Cardiac muscle cell (in vitro differentiated cells and primary cell): ENCODE results near the gene CCL17. TPM values are rescaled to one million over a fixed set of nuclear protein-coding genes. Genes with fewer than 3 reads are reported as not detected.

Source experiments
- DNase-seq, 2 donors: peaks; one replicate each; pipeline versions ENCODE4 v3.0.0 to v3.0.0-alpha.2; 2010 to 2017; ENCODE audit warnings: low read depth in 1 of 2, low spot score in 1 of 2
- H3K27ac ChIP-seq: fragments of 200-600 bp; sonication (generic); 2 replicates; pipeline ENCODE4 v1.5.1; 2016
- H3K27me3 ChIP-seq: fragments of 200-600 bp; sonication (generic); 2 replicates; pipeline ENCODE4 v1.6.0; 2016; ENCODE audit warnings: control low read depth
- H3K36me3 ChIP-seq: fragments of 200-600 bp; sonication (generic); 2 replicates; pipeline ENCODE4 v1.5.1; 2016; ENCODE audit warnings: control low read depth
- H3K4me1 ChIP-seq: fragments of 200-600 bp; sonication (generic); 2 replicates; pipeline ENCODE4 v1.8.1; 2017; ENCODE audit warnings: low read depth, mild to moderate bottlenecking, mixed run types
- H3K4me3 ChIP-seq: fragments of 200-600 bp; sonication (generic); 2 replicates; pipeline ENCODE4 v1.5.1; 2016; ENCODE audit warnings: mild to moderate bottlenecking
- H3K9me3 ChIP-seq: fragments of 200-600 bp; sonication (generic); 2 replicates; pipeline ENCODE4 v1.5.1; 2017; ENCODE audit warnings: low read depth, mild to moderate bottlenecking, control low read depth
- polyA plus RNA-seq: library from polyadenylated mRNA; unstranded; fragments of >200 nt; fragmentation: Nextera tagmentation; extraction: Ambion mirVana; gene quantifications from 2 replicates; pipeline ENCODE4 v1.2.1, GENCODE V29; 2016
- total RNA-seq: library from RNA; depleted of rRNA; stranded (reverse); fragments of >200 nt; gene quantifications from 2 replicates; pipeline ENCODE4 v1.2.3, GENCODE V29; 2016
- TF ChIP-seq, protein P1 (sequence below): IDR thresholded peaks from 2 replicates; pipeline ENCODE4 v1.5.1; 2012; ENCODE audit warnings: low read depth, mild to moderate bottlenecking, low read length

The CCL17 gene
- total RNA-seq (not detected in 2 replicates), polyA plus RNA-seq (not detected in 2 replicates)

GRCh38 chr16:57403965-57404817, at the start of gene CCL17:
CCL17 (plus strand) TSS chr16:57404767; CDS start chr16:57413933, 9,166 bp downstream.
- no peak within 1 kb of the TSS for H3K27ac ChIP-seq
- no peaks in the 10 kb centered on the region for H3K9me3 ChIP-seq
- H3K4me3 ChIP-seq = no peak within 1 kb of the TSS
- TF ChIP-seq, protein P1, sequence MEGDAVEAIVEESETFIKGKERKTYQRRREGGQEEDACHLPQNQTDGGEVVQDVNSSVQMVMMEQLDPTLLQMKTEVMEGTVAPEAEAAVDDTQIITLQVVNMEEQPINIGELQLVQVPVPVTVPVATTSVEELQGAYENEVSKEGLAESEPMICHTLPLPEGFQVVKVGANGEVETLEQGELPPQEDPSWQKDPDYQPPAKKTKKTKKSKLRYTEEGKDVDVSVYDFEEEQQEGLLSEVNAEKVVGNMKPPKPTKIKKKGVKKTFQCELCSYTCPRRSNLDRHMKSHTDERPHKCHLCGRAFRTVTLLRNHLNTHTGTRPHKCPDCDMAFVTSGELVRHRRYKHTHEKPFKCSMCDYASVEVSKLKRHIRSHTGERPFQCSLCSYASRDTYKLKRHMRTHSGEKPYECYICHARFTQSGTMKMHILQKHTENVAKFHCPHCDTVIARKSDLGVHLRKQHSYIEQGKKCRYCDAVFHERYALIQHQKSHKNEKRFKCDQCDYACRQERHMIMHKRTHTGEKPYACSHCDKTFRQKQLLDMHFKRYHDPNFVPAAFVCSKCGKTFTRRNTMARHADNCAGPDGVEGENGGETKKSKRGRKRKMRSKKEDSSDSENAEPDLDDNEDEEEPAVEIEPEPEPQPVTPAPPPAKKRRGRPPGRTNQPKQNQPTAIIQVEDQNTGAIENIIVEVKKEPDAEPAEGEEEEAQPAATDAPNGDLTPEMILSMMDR = no peak
- H3K27me3 ChIP-seq = no peaks in the 10 kb centered on the region
- no peaks in the 10 kb centered on the region for H3K4me1 ChIP-seq
- no peak for DNase-seq
- H3K36me3 ChIP-seq = no peaks in the 10 kb centered on the region

- no peaks in the 10 kb centered on the region for H3K27me3 ChIP-seq
- no peak for DNase-seq
- no peaks in the 10 kb centered on the region for H3K9me3 ChIP-seq
- no peak overlapping the region for H3K27ac ChIP-seq
- no peak overlapping the region for H3K4me3 ChIP-seq
- H3K36me3 ChIP-seq = no peaks in the 10 kb centered on the region
- no peaks in the 10 kb centered on the region for H3K4me1 ChIP-seq
- TF ChIP-seq, protein P1 = no peak
Measured at GRCh38 chr16:57355898-57356414, 48.6 kb upstream of the CCL17 start.

- no peaks in the 10 kb centered on the region for H3K27me3 ChIP-seq
- H3K9me3 ChIP-seq = no peaks in the 10 kb centered on the region
- H3K36me3 ChIP-seq = no peaks in the 10 kb centered on the region
- H3K27ac ChIP-seq = no peak overlapping the region
- TF ChIP-seq, protein P1 = no peak
- no peak overlapping the region for H3K4me3 ChIP-seq
- H3K4me1 ChIP-seq = no peaks in the 10 kb centered on the region
- no peak for DNase-seq
Measured at GRCh38 chr16:57356547-57356946, 48.0 kb upstream of the CCL17 start.

DNA sequence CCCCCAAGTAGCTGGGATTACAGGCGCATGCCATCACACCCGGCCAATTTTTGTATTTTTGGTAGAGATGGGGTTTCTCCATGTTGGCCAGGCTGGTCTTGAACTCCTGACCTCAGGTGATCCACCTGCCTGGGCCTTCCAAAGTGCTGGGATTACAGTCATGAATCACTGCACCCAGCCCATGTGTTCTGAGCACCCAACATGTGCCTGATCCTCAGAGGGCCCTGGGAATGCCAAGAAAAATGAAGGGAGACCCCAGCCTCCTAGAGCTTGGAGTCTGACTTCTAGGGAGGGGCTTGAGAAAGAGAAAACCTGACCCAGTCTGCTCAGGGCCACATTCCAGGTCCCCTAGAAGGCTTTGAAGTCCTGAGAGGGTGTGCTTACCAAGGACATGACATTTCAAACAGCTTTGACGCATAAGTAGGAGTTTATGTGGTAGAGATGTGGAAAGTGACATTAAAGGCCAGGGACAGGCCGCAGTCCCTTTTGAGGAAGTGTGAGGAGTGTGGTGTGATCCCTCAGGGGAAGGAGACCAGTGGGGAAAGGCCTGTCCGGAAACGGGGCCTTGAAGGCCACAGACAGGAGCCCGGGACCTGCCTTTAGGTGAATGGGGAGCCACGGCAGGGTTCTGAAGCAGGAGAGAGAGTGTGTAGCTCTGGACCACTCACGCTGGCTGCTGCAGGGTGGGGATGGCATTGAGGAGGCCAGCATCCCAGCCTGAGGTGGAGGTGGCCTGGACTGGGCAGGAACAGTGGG, 47.1 kb upstream of the CCL17 start:
- H3K4me3 ChIP-seq = no peak overlapping the region
- H3K4me1 ChIP-seq = no peaks in the 10 kb centered on the region
- TF ChIP-seq, protein P1 = no peak
- DNase-seq = no peak
- no peaks in the 10 kb centered on the region for H3K9me3 ChIP-seq
- no peaks in the 10 kb centered on the region for H3K27me3 ChIP-seq
- H3K36me3 ChIP-seq = no peaks in the 10 kb centered on the region
- peak overlapping the region; percentile 17 for H3K27ac ChIP-seq

DNA sequence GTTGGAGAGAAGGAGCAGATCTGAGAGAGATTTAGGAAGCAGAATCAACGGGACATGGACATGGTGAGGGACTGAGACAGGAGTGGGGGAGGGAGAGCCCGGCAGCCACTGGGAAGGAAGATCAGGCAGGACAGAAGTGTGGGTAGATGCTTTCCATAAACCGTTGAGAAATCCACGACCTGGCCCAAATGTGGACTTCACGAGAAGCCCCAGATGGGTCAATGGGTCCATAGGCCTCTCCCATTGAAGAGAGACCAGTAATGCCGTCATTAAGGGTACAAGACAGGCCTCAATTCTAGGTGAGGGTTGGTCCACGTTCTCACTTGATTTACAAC, 46.5 kb upstream of the CCL17 start:
- DNase-seq = no peak
- H3K4me3 ChIP-seq = no peak overlapping the region
- H3K36me3 ChIP-seq = no peaks in the 10 kb centered on the region
- no peaks in the 10 kb centered on the region for H3K9me3 ChIP-seq
- no peak overlapping the region for H3K27ac ChIP-seq
- TF ChIP-seq, protein P1 = no peak
- H3K27me3 ChIP-seq = no peaks in the 10 kb centered on the region
- H3K4me1 ChIP-seq = no peaks in the 10 kb centered on the region
